Loucy (cell line): ENCODE measurements around the gene PCDH17.

Experiments used
- H2AFZ ChIP-seq: fragments of 200-600 bp; sonication (generic); 2 replicates; pipeline ENCODE4 v1.6.0; 2016; ENCODE audit warnings: antibody characterized with exemption, mild to moderate bottlenecking, low read length, moderate library complexity
- H3F3A ChIP-seq: fragments of 200-600 bp; 2 replicates; pipeline ENCODE4 v1.6.0; 2016; ENCODE audit warnings: antibody characterized with exemption, low read depth, mild to moderate bottlenecking
- H3K27me3 ChIP-seq: fragments of 200-600 bp; sonication (generic); 2 replicates; pipeline ENCODE4 v1.6.1; 2014; ENCODE audit warnings: low read length, mild to moderate bottlenecking; ENCODE audit not compliant: insufficient read depth, poor library complexity, severe bottlenecking
- H3K36me3 ChIP-seq: fragments of 200-600 bp; sonication (generic); 2 replicates; pipeline ENCODE4 v1.6.1; 2016; ENCODE audit warnings: low read length; ENCODE audit not compliant: insufficient read depth
- H3K4me1 ChIP-seq: fragments of 200-600 bp; sonication (generic); 2 replicates; pipeline ENCODE4 v1.5.1; 2014; ENCODE audit warnings: low read length, mild to moderate bottlenecking; ENCODE audit not compliant: insufficient read depth, poor library complexity, severe bottlenecking
- H3K4me2 ChIP-seq: fragments of 200-600 bp; sonication (generic); 2 replicates; pipeline ENCODE4 v1.6.0; 2014; ENCODE audit warnings: antibody characterized with exemption, low read length, low read depth, mild to moderate bottlenecking; ENCODE audit not compliant: poor library complexity, severe bottlenecking
- H3K4me3 ChIP-seq: fragments of 200-600 bp; sonication (generic); 2 replicates; pipeline ENCODE4 v1.5.1; 2014; ENCODE audit warnings: low read length, mild to moderate bottlenecking, mixed read lengths; ENCODE audit not compliant: poor library complexity, severe bottlenecking
- H3K79me2 ChIP-seq: fragments of 200-600 bp; sonication (generic); 2 replicates; pipeline ENCODE4 v1.6.1; 2014; ENCODE audit warnings: low read length; ENCODE audit not compliant: insufficient read depth
- H3K9ac ChIP-seq: fragments of 200-600 bp; sonication (generic); 2 replicates; pipeline ENCODE4 v1.6.0; 2014; ENCODE audit warnings: mild to moderate bottlenecking, low read depth, low read length, moderate library complexity; ENCODE audit not compliant: poor library complexity, severe bottlenecking
- H3K9me2 ChIP-seq: fragments of 200-600 bp; sonication (generic); replicated peaks from 2 replicates; pipeline ENCODE4 v1.6.1; 2016; ENCODE audit warnings: low read depth, low read length, mixed read lengths
- H3K9me3 ChIP-seq: fragments of 200-600 bp; sonication (generic); 2 replicates; pipeline ENCODE4 v1.6.1; 2014; ENCODE audit warnings: mild to moderate bottlenecking, antibody characterized with exemption, low read length, low read depth; ENCODE audit not compliant: insufficient read depth
- H4K20me1 ChIP-seq: fragments of 200-600 bp; sonication (generic); 2 replicates; pipeline ENCODE4 v1.6.0; 2014; ENCODE audit warnings: antibody characterized with exemption, low read length, mild to moderate bottlenecking; ENCODE audit not compliant: insufficient read depth, poor library complexity, severe bottlenecking
- CTCF ChIP-seq: fragments of 200-600 bp; sonication (generic); conservative IDR thresholded peaks from 2 replicates; pipeline ENCODE4 v1.5.1; 2014; ENCODE audit warnings: mild to moderate bottlenecking, antibody characterized with exemption, low read length
- EZH2phosphoT487 ChIP-seq: fragments of 200-600 bp; IDR thresholded peaks from 2 replicates; pipeline ENCODE4 v1.6.1; 2018; ENCODE audit warnings: antibody characterized with exemption, mild to moderate bottlenecking, moderate library complexity, borderline replicate concordance

Gene PCDH17

GRCh38 chr13:57672168-57672567 is 40.6 kb downstream of the PCDH17 start:
- Histone ChIP-seq H3F3A (no peaks in the 10 kb centered on the region), H3K4me1 (peaks cover 5% of the 10 kb centered on the region), H3K79me2 (no peaks in the 10 kb centered on the region), H3K27me3 (no peaks in the 10 kb centered on the region), H3K9me2 (no peaks in the 10 kb centered on the region), H2AFZ (no peak overlapping the region), H3K9me3 (no peaks in the 10 kb centered on the region), H3K9ac (no peak overlapping the region), H4K20me1 (no peaks in the 10 kb centered on the region), H3K36me3 (no peaks in the 10 kb centered on the region), H3K4me2 (peak overlapping the region; percentile 25), H3K4me3 (no peak overlapping the region)
- TF ChIP-seq CTCF (no peak), EZH2phosphoT487 (no peak)

GRCh38 chr13:57673197-57673596 is 41.7 kb downstream of the PCDH17 start:
- no peak for TF ChIP-seq CTCF
- no peak for TF ChIP-seq EZH2phosphoT487
- H3K79me2 ChIP-seq = no peaks in the 10 kb centered on the region

GRCh38 chr13:57675526-57675925 is 44.0 kb downstream of the PCDH17 start:
- no peak overlapping the region for H3K4me2 ChIP-seq
- no peaks in the 10 kb centered on the region for H3K27me3 ChIP-seq
- H3K9me3 ChIP-seq = no peaks in the 10 kb centered on the region
- no peaks in the 10 kb centered on the region for H3K36me3 ChIP-seq
- H2AFZ ChIP-seq = no peak overlapping the region
- no peak overlapping the region for H3K9ac ChIP-seq
- no peaks in the 10 kb centered on the region for H3F3A ChIP-seq
- TF ChIP-seq EZH2phosphoT487 = no peak
- TF ChIP-seq CTCF = no peak
- H3K4me3 ChIP-seq = no peak overlapping the region
- H3K4me1 ChIP-seq = peaks cover 5% of the 10 kb centered on the region
- H3K79me2 ChIP-seq = no peaks in the 10 kb centered on the region
- H3K9me2 ChIP-seq = no peaks in the 10 kb centered on the region
- H4K20me1 ChIP-seq = no peaks in the 10 kb centered on the region

More at GRCh38 chr13:57673197-57673596, 41.7 kb downstream of the PCDH17 start:
- H3K27me3 ChIP-seq = no peaks in the 10 kb centered on the region
- H3K36me3 ChIP-seq = no peaks in the 10 kb centered on the region
- peaks cover 5% of the 10 kb centered on the region for H3K4me1 ChIP-seq
- no peaks in the 10 kb centered on the region for H4K20me1 ChIP-seq
- no peak overlapping the region for H3K9ac ChIP-seq
- no peak overlapping the region for H3K4me3 ChIP-seq
- H3K4me2 ChIP-seq = peak overlapping the region; percentile 25
- H3K9me2 ChIP-seq = no peaks in the 10 kb centered on the region
- H2AFZ ChIP-seq = no peak overlapping the region
- no peaks in the 10 kb centered on the region for H3K9me3 ChIP-seq
- no peaks in the 10 kb centered on the region for H3F3A ChIP-seq
